ENCODE results near the gene EFNA5.

GRCh38 chr5:107459605-107460004 lies 211.1 kb downstream of the EFNA5 start:
- TF ChIP-seq, protein P1, sequence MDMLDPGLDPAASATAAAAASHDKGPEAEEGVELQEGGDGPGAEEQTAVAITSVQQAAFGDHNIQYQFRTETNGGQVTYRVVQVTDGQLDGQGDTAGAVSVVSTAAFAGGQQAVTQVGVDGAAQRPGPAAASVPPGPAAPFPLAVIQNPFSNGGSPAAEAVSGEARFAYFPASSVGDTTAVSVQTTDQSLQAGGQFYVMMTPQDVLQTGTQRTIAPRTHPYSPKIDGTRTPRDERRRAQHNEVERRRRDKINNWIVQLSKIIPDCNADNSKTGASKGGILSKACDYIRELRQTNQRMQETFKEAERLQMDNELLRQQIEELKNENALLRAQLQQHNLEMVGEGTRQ (IDR thresholded peaks at IDR 0.05; ENCODE audit: low read length): no peak
- TF ChIP-seq, protein P2, sequence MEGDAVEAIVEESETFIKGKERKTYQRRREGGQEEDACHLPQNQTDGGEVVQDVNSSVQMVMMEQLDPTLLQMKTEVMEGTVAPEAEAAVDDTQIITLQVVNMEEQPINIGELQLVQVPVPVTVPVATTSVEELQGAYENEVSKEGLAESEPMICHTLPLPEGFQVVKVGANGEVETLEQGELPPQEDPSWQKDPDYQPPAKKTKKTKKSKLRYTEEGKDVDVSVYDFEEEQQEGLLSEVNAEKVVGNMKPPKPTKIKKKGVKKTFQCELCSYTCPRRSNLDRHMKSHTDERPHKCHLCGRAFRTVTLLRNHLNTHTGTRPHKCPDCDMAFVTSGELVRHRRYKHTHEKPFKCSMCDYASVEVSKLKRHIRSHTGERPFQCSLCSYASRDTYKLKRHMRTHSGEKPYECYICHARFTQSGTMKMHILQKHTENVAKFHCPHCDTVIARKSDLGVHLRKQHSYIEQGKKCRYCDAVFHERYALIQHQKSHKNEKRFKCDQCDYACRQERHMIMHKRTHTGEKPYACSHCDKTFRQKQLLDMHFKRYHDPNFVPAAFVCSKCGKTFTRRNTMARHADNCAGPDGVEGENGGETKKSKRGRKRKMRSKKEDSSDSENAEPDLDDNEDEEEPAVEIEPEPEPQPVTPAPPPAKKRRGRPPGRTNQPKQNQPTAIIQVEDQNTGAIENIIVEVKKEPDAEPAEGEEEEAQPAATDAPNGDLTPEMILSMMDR (IDR thresholded peaks at IDR 0.05; ENCODE audit: control extremely low read depth in 1 of 3, insufficient read depth in 1 of 3, low read depth in 1 of 3, low read length in 3 of 3): no peak
- no peak for TF ChIP-seq HDAC2 (IDR thresholded peaks at IDR 0.05; ENCODE audit: borderline replicate concordance in 1 of 2, low read depth in 2 of 2, low read length in 2 of 2)
- TF ChIP-seq POLR2A (IDR thresholded peaks at IDR 0.05; ENCODE audit: control extremely low read depth in 1 of 2, low read depth in 2 of 2, low read length in 2 of 2): no peak
- TF ChIP-seq EZH2 (IDR thresholded peaks at IDR 0.05; ENCODE audit: low read depth, low read length, severe bottlenecking): no peak
- TF ChIP-seq HDAC6 (IDR thresholded peaks at IDR 0.05; ENCODE audit: low read depth, low read length): no peak
- no peak for TF ChIP-seq SIN3A (conservative IDR thresholded peaks at IDR 0.05 in 1 of 2, IDR thresholded peaks at IDR 0.05 in 1 of 2; ENCODE audit: low read depth in 1 of 2, low read length in 2 of 2)
- TF ChIP-seq MAFK (IDR thresholded peaks at IDR 0.05; ENCODE audit: low read depth, low read length): no peak
- no peak for TF ChIP-seq SIRT6 (IDR thresholded peaks at IDR 0.05; ENCODE audit: low read length)
- TF ChIP-seq SP4 (IDR thresholded peaks at IDR 0.05; ENCODE audit: low read length): no peak
- no peak for TF ChIP-seq FOSL1 (IDR thresholded peaks at IDR 0.05; ENCODE audit: insufficient read depth, low read depth, low read length)
- TF ChIP-seq GTF2F1 (IDR thresholded peaks at IDR 0.05; ENCODE audit: borderline replicate concordance, low read depth, low read length): no peak
- TF ChIP-seq RXRA (IDR thresholded peaks at IDR 0.05; ENCODE audit: insufficient read depth, low read depth, low read length): no peak

Data from H1 (cell line).